ENCODE data around the gene MOB3B.
A peak's percentile ranks its signal among the peaks of the same experiment; 100 is the strongest.

The MOB3B gene

DNA sequence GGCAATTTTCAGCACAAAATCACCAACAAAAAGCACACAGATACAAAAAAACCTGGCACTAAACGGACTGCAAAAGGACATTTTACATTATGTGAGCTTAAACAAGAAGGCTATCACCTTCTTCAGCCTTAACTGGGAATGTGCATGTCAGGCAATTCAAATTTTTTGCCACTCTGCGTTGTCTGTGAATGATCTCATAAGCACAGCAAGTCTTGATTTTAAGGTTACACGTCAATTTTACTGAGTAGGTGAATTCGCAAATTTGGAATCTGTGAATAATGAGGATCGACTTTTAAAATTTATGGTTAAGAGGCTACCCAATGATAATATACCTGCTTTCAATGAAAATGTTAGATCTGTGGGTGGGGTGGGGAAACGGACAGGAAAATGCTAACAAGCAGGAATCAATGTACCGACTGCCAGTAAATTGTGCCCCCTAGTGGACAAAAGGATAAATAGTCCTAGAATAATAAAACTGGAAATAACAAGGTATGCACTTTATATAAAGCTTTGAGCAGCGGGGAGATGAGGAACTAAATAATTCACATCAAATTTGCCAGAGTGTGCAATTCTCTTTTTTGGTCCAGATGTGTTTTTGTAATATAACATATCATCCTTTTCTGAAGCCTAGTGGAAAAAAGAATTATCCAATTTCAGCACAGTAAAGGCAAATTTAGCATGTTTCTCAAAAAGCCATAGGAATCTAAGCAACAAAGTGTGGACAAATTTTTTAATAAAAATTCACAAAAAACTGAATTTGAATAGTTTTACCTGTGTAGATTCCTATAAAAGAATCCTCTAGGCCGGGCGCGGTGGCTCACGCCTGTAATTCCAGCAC lies 253.2 kb downstream of the MOB3B start:
- peak; percentile 63 for DNase-seq (ENCODE audit: low read depth)

All from iris pigment epithelial cell (primary cell).